Measurements from ENCODE around the gene L1TD1. TPM values are rescaled to one million over a fixed set of nuclear protein-coding genes. Genes with fewer than 3 reads are reported as not detected.

The L1TD1 gene
- total and polyA plus RNA-seq, 2 donors (not counting 3 experiments of a cell fraction or from before 2014, with no cell fraction given): 0.01 TPM; not detected in 1

GRCh38 chr1:62209931-62210595, 15.4 kb downstream of the L1TD1 start:
- no peak overlapping the region for H3K4me2 ChIP-seq (ENCODE audit: insufficient read depth, low read length)
- POLR2A ChIA-PET: no interaction called here
- intact Hi-C loops (cut with micrococcal nuclease) (no loop called here), dilution Hi-C loops (cut with MboI; ENCODE audit: extremely low pct_ligation_motif_present, low sequenced_read_pairs) (no loop called here)
- BruUV-seq (replicated peaks): no TSS peak
- DNase-seq (ENCODE audit: low read depth, low spot score): no peak
- no peak overlapping the region for H3K27ac ChIP-seq (ENCODE audit: insufficient read depth, low read depth, low read length)
- no peaks in the 10 kb centered on the region for H4K20me1 ChIP-seq (replicated peaks; ENCODE audit: control insufficient read depth, extremely low read depth, insufficient read depth, low read length)
- H3K9me1 ChIP-seq (replicated peaks; ENCODE audit: control insufficient read depth, extremely low read depth, insufficient read depth, low read length): no peaks in the 10 kb centered on the region
- CTCF ChIA-PET: no interaction called here
- no peak overlapping the region for H2AFZ ChIP-seq (ENCODE audit: low read depth, low read length)
- FAIRE-seq: no peak
- H3K4me1 ChIP-seq (ENCODE audit: control insufficient read depth, extremely low read depth, insufficient read depth, low read length): no peaks in the 10 kb centered on the region
- no peak for TF ChIP-seq GATA2 (IDR thresholded peaks at IDR 0.05; ENCODE audit: insufficient read depth, insufficient read length, low read depth, low read length)
- TF ChIP-seq FOS (IDR thresholded peaks at IDR 0.05; ENCODE audit: borderline replicate concordance, insufficient read depth, low read length): no peak
- TF ChIP-seq MYC (IDR thresholded peaks at IDR 0.05; ENCODE audit: low read depth, low read length): no peak
- TF ChIP-seq JUN (IDR thresholded peaks at IDR 0.05; ENCODE audit: borderline replicate concordance, insufficient read depth, insufficient read length, low read depth): no peak
- no peak for TF ChIP-seq EZH2 (IDR thresholded peaks at IDR 0.05; ENCODE audit: borderline replicate concordance, low read depth, low read length, severe bottlenecking)
- TF ChIP-seq POLR2A (IDR thresholded peaks at IDR 0.05; ENCODE audit: low read depth, low read length): no peak
- no peak for TF ChIP-seq MAX (IDR thresholded peaks at IDR 0.05; ENCODE audit: insufficient read depth, insufficient read length)
- no peak for TF ChIP-seq POLR2AphosphoS5 (IDR thresholded peaks at IDR 0.05; ENCODE audit: insufficient read depth, low read depth, low read length)
- TF ChIP-seq CTCF (IDR thresholded peaks at IDR 0.05; ENCODE audit: extremely low read depth in 1 of 2, insufficient read depth in 1 of 2, low read depth in 1 of 2, low read length in 2 of 2): no peak
- H3K27me3 ChIP-seq (ENCODE audit: control insufficient read depth in 2 of 2, insufficient read depth in 2 of 2, low read length in 2 of 2): no peaks in the 10 kb centered on the region
- H3K36me3 ChIP-seq (ENCODE audit: control insufficient read depth in 2 of 2, extremely low read depth in 1 of 2, insufficient read depth in 2 of 2, low read length in 2 of 2): no peaks in the 10 kb centered on the region
- H3K4me3 ChIP-seq (replicated peaks in 1 of 3; ENCODE audit: insufficient read depth in 1 of 3, low read depth in 1 of 3, low read length in 3 of 3): no peak overlapping the region
- no peak overlapping the region for H3K9ac ChIP-seq (replicated peaks; ENCODE audit: extremely low read depth, insufficient read depth, low read length)
- H3K9me3 ChIP-seq (replicated peaks; ENCODE audit: control insufficient read depth, insufficient read depth, low read length): no peaks in the 10 kb centered on the region
- no peaks in the 10 kb centered on the region for H3K79me2 ChIP-seq (ENCODE audit: control insufficient read depth, insufficient read depth, low read length)
